ENCODE results near the gene RIPK4. TPM values are rescaled to one million over a fixed set of nuclear protein-coding genes. Genes with fewer than 3 reads are reported as not detected.

RIPK4 gene
- total and polyA plus RNA-seq, 4 donors: 4.7 to 22.6 (median 8.5) TPM

DNA sequence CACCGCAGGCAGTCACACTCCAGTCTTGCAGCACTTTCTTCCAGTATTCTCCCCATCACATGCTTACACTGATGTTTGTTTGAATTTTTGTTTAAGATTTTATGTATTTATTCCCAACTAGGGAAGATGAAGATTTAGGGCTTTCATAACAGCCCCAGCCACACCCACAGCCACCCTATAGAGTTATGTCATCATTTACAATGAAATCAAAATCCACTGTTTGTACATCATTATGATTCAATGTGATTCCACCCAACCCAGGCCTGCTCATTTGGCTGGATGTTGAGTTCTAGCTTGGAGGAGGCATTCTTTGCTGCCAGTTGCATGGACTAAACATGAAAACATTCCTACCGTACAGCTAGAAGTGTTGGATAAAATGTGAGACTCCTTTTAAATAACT, 35.8 kb downstream of the RIPK4 start:
- WGBS: 87% methylated on average over 2 of the region's 2 CpGs
- no peak overlapping the region for H3K9ac ChIP-seq (ENCODE audit: low read depth in 1 of 2, low read length in 2 of 2)
- DNase-seq (ENCODE audit: low spot score): no peak
- no peaks in the 10 kb centered on the region for H3K9me3 ChIP-seq (ENCODE audit: control insufficient read depth in 4 of 4, low read length in 3 of 4)
- no peaks in the 10 kb centered on the region for H3K36me3 ChIP-seq (ENCODE audit: control insufficient read depth in 4 of 4, insufficient read depth in 3 of 4, low read depth in 1 of 4, low read length in 3 of 4)
- no peaks in the 10 kb centered on the region for H3K27me3 ChIP-seq (ENCODE audit: control insufficient read depth in 4 of 4, insufficient read depth in 4 of 4, low read length in 3 of 4)
- TF ChIP-seq TAF1 (conservative IDR thresholded peaks at IDR 0.05) (no peak), YY1 (IDR thresholded peaks at IDR 0.05) (no peak), FOXA1 (IDR thresholded peaks at IDR 0.05) (no peak), FOXA2 (IDR thresholded peaks at IDR 0.05) (no peak), RXRA (IDR thresholded peaks at IDR 0.05) (no peak), EGR1 (IDR thresholded peaks at IDR 0.05; ENCODE audit: low read depth in 2 of 2) (no peak), NR2F2 (IDR thresholded peaks at IDR 0.05) (no peak), GABPA (IDR thresholded peaks at IDR 0.05 in 1 of 2, conservative IDR thresholded peaks at IDR 0.05 in 1 of 2) (no peak), HNF4G (IDR thresholded peaks at IDR 0.05) (no peak)
- TF ChIP-seq, protein P1, sequence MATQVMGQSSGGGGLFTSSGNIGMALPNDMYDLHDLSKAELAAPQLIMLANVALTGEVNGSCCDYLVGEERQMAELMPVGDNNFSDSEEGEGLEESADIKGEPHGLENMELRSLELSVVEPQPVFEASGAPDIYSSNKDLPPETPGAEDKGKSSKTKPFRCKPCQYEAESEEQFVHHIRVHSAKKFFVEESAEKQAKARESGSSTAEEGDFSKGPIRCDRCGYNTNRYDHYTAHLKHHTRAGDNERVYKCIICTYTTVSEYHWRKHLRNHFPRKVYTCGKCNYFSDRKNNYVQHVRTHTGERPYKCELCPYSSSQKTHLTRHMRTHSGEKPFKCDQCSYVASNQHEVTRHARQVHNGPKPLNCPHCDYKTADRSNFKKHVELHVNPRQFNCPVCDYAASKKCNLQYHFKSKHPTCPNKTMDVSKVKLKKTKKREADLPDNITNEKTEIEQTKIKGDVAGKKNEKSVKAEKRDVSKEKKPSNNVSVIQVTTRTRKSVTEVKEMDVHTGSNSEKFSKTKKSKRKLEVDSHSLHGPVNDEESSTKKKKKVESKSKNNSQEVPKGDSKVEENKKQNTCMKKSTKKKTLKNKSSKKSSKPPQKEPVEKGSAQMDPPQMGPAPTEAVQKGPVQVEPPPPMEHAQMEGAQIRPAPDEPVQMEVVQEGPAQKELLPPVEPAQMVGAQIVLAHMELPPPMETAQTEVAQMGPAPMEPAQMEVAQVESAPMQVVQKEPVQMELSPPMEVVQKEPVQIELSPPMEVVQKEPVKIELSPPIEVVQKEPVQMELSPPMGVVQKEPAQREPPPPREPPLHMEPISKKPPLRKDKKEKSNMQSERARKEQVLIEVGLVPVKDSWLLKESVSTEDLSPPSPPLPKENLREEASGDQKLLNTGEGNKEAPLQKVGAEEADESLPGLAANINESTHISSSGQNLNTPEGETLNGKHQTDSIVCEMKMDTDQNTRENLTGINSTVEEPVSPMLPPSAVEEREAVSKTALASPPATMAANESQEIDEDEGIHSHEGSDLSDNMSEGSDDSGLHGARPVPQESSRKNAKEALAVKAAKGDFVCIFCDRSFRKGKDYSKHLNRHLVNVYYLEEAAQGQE (IDR thresholded peaks at IDR 0.05): no peak
- TF ChIP-seq, protein P2, sequence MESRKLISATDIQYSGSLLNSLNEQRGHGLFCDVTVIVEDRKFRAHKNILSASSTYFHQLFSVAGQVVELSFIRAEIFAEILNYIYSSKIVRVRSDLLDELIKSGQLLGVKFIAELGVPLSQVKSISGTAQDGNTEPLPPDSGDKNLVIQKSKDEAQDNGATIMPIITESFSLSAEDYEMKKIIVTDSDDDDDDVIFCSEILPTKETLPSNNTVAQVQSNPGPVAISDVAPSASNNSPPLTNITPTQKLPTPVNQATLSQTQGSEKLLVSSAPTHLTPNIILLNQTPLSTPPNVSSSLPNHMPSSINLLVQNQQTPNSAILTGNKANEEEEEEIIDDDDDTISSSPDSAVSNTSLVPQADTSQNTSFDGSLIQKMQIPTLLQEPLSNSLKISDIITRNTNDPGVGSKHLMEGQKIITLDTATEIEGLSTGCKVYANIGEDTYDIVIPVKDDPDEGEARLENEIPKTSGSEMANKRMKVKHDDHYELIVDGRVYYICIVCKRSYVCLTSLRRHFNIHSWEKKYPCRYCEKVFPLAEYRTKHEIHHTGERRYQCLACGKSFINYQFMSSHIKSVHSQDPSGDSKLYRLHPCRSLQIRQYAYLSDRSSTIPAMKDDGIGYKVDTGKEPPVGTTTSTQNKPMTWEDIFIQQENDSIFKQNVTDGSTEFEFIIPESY (IDR thresholded peaks at IDR 0.05): no peak
- TF ChIP-seq, protein P3, sequence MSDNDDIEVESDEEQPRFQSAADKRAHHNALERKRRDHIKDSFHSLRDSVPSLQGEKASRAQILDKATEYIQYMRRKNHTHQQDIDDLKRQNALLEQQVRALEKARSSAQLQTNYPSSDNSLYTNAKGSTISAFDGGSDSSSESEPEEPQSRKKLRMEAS (IDR thresholded peaks at IDR 0.05): no peak
- H3K4me1 ChIP-seq (ENCODE audit: control insufficient read depth in 4 of 4, insufficient read depth in 4 of 4, low read length in 3 of 4): no peaks in the 10 kb centered on the region
- H3K27ac ChIP-seq (ENCODE audit: low read depth in 1 of 2, low read length in 2 of 2): no peak overlapping the region
- no peak overlapping the region for H3K4me3 ChIP-seq (ENCODE audit: low read depth in 1 of 3, low read length in 3 of 3)

DNA sequence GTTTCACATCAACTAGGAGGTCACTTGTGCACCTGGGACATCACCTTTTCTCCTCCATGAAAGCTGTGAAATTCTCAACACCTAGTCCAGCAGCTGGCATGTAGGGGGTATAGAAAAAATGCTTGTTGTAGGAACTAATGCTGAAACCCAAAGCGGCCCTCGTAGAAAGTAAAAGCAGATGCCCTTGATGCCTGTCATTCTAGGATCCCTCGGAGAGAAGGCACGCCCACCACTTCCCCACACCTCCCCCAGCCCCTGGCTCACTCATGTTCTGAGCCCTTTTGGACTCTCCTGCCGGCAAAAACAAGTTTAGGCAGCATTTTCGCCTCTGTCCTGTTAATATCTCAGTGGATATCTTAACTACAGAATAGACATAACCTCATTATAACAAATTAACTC, 36.5 kb downstream of the RIPK4 start:
- no peaks in the 10 kb centered on the region for H3K4me1 ChIP-seq (ENCODE audit: control insufficient read depth in 4 of 4, insufficient read depth in 4 of 4, low read length in 3 of 4)
- no peak overlapping the region for H3K4me3 ChIP-seq (ENCODE audit: low read depth in 1 of 3, low read length in 3 of 3)
- no peaks in the 10 kb centered on the region for H3K27me3 ChIP-seq (ENCODE audit: control insufficient read depth in 4 of 4, insufficient read depth in 4 of 4, low read length in 3 of 4)
- DNase-seq (ENCODE audit: low spot score): no peak
- WGBS: 54% methylated on average over 6 of the region's 6 CpGs
- no peaks in the 10 kb centered on the region for H3K36me3 ChIP-seq (ENCODE audit: control insufficient read depth in 4 of 4, insufficient read depth in 3 of 4, low read depth in 1 of 4, low read length in 3 of 4)
- no peak overlapping the region for H3K27ac ChIP-seq (ENCODE audit: low read depth in 1 of 2, low read length in 2 of 2)
- no peak overlapping the region for H3K9ac ChIP-seq (ENCODE audit: low read depth in 1 of 2, low read length in 2 of 2)
- TF ChIP-seq, protein P4, sequence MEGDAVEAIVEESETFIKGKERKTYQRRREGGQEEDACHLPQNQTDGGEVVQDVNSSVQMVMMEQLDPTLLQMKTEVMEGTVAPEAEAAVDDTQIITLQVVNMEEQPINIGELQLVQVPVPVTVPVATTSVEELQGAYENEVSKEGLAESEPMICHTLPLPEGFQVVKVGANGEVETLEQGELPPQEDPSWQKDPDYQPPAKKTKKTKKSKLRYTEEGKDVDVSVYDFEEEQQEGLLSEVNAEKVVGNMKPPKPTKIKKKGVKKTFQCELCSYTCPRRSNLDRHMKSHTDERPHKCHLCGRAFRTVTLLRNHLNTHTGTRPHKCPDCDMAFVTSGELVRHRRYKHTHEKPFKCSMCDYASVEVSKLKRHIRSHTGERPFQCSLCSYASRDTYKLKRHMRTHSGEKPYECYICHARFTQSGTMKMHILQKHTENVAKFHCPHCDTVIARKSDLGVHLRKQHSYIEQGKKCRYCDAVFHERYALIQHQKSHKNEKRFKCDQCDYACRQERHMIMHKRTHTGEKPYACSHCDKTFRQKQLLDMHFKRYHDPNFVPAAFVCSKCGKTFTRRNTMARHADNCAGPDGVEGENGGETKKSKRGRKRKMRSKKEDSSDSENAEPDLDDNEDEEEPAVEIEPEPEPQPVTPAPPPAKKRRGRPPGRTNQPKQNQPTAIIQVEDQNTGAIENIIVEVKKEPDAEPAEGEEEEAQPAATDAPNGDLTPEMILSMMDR (IDR thresholded peaks at IDR 0.05; ENCODE audit: low read depth, low read length, missing input control): no peak
- TF ChIP-seq FOXA1 (IDR thresholded peaks at IDR 0.05): no peak
- no peak for TF ChIP-seq RXRA (IDR thresholded peaks at IDR 0.05)
- TF ChIP-seq SP1 (IDR thresholded peaks at IDR 0.05): no peak
- TF ChIP-seq, protein P5, sequence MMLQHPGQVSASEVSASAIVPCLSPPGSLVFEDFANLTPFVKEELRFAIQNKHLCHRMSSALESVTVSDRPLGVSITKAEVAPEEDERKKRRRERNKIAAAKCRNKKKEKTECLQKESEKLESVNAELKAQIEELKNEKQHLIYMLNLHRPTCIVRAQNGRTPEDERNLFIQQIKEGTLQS (IDR thresholded peaks at IDR 0.05): no peak
- no peak for TF ChIP-seq FOXA2 (IDR thresholded peaks at IDR 0.05)
- TF ChIP-seq, protein P3 (IDR thresholded peaks at IDR 0.05): no peak
- no peak for TF ChIP-seq GABPA (IDR thresholded peaks at IDR 0.05 in 1 of 2, conservative IDR thresholded peaks at IDR 0.05 in 1 of 2)
- no peak for TF ChIP-seq EGR1 (IDR thresholded peaks at IDR 0.05; ENCODE audit: low read depth in 2 of 2)
- no peaks in the 10 kb centered on the region for H3K9me3 ChIP-seq (ENCODE audit: control insufficient read depth in 4 of 4, low read length in 3 of 4)
